ENCODE measurements around the gene CELSR1. TPM values are rescaled to one million over a fixed set of nuclear protein-coding genes. Genes with fewer than 3 reads are reported as not detected.

Gene CELSR1
- polyA plus RNA-seq, 4 donors, result 23.7 to 30.9 (median 27.5) TPM

GRCh38 chr22:46556775-46557174 is 19.4 kb upstream of the CELSR1 start:
- no peak for DNase-seq (ENCODE audit: low read depth in 4 of 4, low spot score in 3 of 4)

GRCh38 chr22:46553189-46553588 is 15.8 kb upstream of the CELSR1 start:
- DNase-seq (ENCODE audit: low read depth in 4 of 4, low spot score in 3 of 4), result no peak

GRCh38 chr22:46551996-46552395 is 14.6 kb upstream of the CELSR1 start:
- no peak for DNase-seq (ENCODE audit: low read depth in 4 of 4, low spot score in 3 of 4)

GRCh38 chr22:46551321-46551720 is 13.9 kb upstream of the CELSR1 start:
- no peak for DNase-seq (ENCODE audit: low read depth in 4 of 4, low spot score in 3 of 4)

DNA sequence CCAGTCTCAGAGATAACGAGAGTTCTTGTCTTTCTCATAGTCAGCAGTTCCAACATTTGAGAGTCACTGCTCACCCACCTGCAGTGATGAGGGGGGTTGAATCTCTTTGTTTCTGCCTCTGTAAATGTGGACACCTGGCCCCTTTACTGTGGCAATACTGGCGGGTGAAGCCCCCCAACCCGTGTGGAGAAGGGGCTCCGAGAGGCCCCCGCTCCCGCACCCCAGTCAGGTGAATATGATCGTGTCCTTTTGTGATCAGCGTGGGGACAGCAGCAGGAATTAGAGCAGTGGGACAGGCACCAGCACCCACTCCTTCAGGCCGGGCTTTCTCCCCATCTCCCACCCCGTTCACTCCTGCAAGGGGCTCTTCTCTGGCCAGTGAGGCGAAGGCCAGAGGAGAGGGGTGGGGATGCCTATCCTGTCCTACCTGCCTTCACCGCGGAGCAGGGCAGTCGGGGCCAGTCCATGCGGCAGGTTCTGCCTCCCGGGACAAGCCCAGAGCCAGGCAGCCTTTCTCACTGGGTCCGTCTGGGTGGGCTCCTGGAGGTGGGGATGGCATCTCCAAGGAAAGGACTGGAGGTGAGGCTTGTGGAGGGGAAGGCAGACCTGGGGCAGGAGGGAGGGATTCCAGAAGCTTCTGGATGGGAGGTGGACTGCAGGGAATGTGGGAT is 12.7 kb upstream of the CELSR1 start:
- DNase-seq (ENCODE audit: low read depth in 4 of 4, low spot score in 3 of 4), result no peak

DNA sequence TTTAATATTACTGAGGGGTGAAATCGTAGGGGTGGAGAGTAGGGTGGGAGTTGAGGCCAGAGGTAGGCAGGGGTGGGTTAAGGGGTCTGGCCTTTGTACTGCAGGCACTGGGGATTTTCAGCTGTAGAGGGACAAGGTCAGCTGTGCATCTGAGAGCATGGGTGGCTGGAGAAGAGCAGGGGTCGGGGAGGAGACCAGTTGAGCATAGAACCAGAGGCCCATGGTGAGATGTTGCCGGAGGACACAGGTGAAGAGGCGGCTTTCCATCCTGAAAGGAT is 12.1 kb upstream of the CELSR1 start:
- no peak for DNase-seq (ENCODE audit: low read depth in 4 of 4, low spot score in 3 of 4)

DNA sequence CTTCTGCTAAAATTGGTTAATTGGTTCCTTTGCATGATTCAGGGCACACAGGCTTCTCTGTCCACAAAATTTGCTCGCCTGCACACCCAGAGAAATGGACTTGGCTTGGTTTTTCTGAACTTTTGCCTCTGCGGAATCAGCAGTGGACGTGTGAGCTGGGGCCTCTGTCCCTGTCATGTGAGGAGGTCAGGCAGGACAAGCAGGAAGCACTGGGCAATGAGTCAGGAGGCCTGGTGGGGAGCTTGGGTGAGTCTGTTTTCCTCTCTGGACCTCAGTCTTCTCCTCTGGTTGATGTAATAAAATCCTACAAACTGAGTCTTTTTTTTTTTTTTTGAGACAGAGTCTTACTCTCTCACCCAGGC is 10.4 kb upstream of the CELSR1 start:
- no peak for DNase-seq (ENCODE audit: low read depth in 4 of 4, low spot score in 3 of 4)

- DNase-seq (ENCODE audit: low read depth in 4 of 4, low spot score in 3 of 4), result no peak
Observed at GRCh38 chr22:46547179-46547882, 9.9 kb upstream of the CELSR1 start.

DNA sequence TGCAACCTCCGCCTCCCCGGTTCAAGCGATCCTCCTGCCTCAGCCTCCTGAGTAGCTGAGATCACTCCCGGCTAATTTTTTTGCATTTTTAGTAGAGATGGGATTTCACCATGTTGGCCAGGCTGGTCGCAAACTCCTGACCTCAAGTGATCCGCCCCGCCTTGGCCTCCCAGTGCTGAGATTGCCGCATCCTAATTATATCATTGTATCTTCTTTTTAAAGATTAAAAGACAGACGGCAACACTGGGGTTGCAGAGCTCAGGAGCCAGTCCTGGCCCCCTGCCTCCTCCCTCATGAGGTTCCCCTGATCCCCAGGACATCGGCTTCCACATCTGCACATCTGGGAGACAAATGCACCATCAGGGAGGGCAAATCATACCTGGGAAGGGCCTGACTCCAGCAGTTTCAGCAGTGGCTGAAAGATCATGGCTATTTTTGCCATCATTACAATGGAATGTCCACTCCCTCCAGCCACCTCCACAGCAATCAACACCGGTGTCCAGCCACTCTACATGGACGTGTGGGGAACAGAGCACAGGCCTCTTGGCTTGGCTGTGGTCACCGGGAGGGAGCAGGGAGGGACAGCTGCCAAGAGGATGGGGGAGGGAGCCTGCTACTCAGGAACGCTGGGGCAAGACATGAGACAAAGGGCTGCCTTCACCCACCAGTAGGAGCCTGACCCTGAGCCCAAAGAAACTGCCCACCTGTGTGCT is 9.2 kb upstream of the CELSR1 start:
- no peak for DNase-seq (ENCODE audit: low read depth in 4 of 4, low spot score in 3 of 4)

DNA sequence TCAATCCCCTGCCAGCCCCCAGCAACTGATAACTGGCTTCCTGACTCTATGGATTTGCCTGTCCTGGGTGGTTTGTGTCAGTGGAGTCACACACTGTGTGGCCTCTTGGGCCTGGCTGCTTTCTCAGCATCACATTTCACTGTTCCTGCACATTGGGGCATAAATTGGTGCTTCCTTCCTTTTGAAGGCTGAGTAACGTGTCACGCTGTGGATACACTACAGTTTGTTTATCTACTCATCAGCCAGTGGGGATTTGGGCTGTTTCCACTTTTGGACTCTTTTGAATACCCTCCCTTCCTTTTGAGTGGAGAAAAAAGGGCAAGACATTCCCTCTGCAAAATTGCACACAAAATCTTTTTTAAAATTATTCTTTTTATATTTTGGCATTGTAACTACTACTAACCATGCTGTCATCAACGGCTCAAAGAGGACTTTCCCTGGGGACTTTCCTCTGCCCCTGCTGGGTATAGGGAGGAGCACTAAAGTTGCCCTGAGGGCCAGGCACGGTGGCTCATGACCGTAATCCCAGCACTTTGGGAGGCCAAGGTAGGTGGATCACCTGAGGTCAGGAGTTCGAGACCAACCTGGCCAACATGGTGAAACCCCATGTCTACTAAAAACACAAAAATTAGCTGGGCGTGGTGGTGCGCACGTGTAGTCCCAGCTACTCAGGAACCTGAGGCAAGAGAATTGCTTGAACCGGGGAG is 7.8 kb upstream of the CELSR1 start:
- DNase-seq (ENCODE audit: low read depth in 4 of 4, low spot score in 3 of 4), result no peak

DNA sequence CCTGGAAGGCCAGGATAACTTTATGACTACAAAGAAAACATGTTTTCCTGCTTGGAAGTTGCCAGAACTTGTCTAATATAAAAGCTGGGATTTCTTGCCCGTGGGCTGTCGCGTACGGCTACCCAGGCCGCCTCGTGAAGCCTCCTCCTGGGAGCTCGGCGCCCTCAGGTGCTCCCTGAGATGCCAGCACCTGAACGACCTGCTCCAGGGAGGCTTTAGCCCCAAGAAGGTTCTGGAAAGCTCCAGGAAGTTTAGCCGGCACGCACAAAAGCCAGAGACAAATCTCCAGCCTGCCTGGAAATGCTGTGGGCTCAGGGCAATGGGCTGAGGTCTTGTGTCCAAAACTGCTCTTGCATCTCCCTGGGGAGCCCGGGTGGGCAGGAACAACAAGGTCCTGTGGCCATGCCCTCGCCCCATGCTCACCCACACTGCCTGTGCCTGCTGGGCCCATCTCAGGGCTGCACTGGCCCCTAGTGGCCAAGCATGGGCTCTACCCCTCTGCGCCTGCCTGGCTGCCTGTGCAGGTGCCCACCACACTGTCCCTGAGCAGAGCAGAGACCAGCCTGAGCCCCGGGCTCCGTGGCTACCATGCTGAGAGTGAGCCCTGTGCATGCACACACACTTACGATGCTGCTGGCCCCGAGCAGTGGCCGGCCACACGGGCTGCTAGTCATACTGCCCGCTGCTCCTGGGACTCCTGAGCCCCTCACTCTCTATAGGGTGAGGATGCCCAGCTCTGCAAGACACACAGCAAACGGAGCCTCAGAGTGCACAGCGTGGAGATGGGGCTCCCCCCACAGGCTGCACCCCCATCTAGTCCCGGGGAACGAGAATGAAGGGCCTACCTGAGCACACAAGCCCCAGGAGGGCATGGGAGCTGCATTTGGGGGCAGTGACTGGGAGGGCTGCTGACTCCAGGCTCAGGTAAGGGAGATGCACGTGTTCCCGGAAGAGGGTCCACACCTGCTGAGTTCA is 4.9 kb upstream of the CELSR1 start:
- no peak for DNase-seq (ENCODE audit: low read depth in 4 of 4, low spot score in 3 of 4)

DNA sequence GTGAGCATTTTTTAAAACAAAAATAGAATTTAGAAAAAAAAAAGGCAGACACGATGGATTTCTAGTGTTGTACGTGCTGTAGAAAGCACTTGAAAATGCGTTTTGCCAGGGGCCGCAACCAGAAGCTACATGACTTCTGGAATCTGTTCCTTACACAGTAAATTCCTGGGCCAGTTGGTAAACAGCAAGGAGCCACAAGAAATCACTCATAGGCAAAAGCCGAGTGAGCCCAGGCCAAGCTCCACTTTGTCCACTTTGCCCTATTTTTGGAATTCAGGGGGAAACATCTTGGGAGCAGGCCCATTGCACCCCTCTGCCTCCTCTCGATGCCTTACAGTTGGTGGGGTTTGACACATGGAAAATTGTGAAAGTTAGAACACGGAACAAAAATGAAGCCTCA is 4.1 kb upstream of the CELSR1 start:
- no peak for DNase-seq (ENCODE audit: low read depth in 4 of 4, low spot score in 3 of 4)

GRCh38 chr22:46540874-46541273 is 3.5 kb upstream of the CELSR1 start:
- DNase-seq (ENCODE audit: low read depth in 4 of 4, low spot score in 3 of 4), result no peak

- no peak for DNase-seq (ENCODE audit: low read depth in 4 of 4, low spot score in 3 of 4)
Observed at GRCh38 chr22:46539169-46539568, 1.7 kb upstream of the CELSR1 start.

GRCh38 chr22:46538814-46539160 is 1.4 kb upstream of the CELSR1 start:
- no peak for DNase-seq (ENCODE audit: low read depth in 4 of 4, low spot score in 3 of 4)

GRCh38 chr22:46537946-46538813 is 760 bp upstream of the CELSR1 start:
- no peak for DNase-seq (ENCODE audit: low read depth in 4 of 4, low spot score in 3 of 4)

DNA sequence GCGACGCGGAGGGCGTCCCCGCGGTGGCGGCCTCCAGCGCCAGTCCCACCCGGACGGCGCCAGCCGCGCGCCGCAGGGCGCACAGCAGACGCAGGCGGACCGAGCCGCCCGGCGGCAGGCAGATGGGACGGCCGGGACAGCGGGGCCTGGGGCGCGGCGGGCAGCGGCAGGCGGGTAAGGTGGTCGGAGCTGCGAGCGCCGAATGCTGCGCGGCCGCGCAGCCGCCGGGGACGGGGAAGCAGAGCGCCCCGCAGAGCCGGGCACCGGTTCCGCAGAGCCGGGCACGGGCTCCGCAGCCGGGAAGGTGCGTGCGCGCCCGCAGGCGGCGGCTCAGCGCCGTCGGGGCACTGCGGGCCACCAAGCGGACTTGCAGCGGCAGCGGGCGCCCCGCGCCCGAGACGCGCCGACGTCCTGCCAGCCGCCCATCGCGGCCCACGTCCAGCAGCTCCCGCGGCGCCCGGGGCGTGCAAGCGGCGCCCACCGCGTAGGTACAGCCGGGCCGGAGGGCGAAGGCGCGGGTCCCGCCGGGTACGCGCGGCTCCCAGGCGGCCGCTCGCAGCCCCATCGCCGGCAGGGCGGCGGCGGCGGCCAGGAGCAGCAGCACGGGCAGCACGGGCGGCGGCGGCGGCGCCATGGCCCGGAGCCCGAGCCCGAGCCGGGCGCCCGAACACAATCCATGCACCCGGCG is 739 bp downstream of the CELSR1 start:
- DNase-seq (ENCODE audit: low read depth in 4 of 4, low spot score in 3 of 4), result no peak

DNA sequence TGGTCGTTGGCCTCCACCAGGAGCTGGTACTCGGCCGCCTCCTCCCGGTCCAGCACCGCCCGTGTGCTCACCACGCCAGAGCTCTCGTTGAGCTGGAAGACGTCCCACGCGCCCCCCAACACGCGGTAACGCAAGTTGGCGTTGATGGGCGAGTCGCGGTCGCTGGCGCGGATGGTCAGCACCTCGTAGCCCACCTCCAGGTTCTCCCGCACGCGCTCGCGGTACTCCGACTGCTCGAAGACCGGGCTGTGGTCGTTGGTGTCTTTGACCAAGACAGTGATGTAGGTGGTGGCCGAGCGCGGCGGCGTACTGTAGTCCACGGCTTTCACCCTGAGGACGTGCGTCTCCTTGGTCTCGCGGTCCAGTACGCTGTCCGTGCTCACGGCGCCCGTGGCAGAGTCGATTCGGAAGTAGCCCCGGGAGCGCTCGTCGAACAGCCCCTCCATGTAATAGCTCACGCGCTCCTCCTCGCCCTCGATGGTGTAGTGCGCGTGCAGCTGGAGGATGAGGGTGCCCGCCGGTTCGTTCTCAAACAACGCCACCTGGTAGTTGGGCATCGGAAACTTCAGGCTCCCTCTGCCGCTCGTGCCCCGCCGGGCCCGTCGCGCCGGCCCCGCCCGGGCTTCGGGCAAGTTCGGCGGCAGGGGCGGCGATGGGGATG is 1.4 kb downstream of the CELSR1 start:
- DNase-seq (ENCODE audit: low read depth in 4 of 4, low spot score in 3 of 4), result no peak
